ENCODE measurements around the gene PNMA8A. TPM values are rescaled to one million over a fixed set of nuclear protein-coding genes. Genes with fewer than 3 reads are reported as not detected.

PNMA8A gene
- total and polyA plus RNA-seq, 10 of the 15 experiments (the other 5 are each of a cell fraction or from before 2014, with no cell fraction given) = 0.02 to 0.28 (median 0.16) TPM

- Histone ChIP-seq H2AFZ (ENCODE audit: control insufficient read depth, low read depth, low read length) (no peak overlapping the region), H4K20me1 (ENCODE audit: control insufficient read depth, insufficient read depth) (no peaks in the 10 kb centered on the region), H3K36me3 (ENCODE audit: control insufficient read depth in 2 of 2, insufficient read depth in 2 of 2, low read length in 1 of 2) (no peaks in the 10 kb centered on the region), H3K27me3 (replicated peaks in 1 of 2; ENCODE audit: control insufficient read depth in 2 of 2, insufficient read depth in 2 of 2, low read length in 1 of 2) (peaks cover 3 to 16% of the 10 kb centered on the region in 2 experiments), H3K4me3 (no peak overlapping the region), H3K79me2 (ENCODE audit: control insufficient read depth, insufficient read depth, low read length) (no peaks in the 10 kb centered on the region), H3K4me1 (ENCODE audit: control insufficient read depth, insufficient read depth, low read length) (peaks cover 19% of the 10 kb centered on the region), H3K4me2 (ENCODE audit: control insufficient read depth, insufficient read depth) (no peak overlapping the region), H3K27ac (ENCODE audit: control insufficient read depth, insufficient read depth) (no peak overlapping the region), H3K9ac (ENCODE audit: control insufficient read depth, insufficient read depth, low read length) (no peak overlapping the region), H3K9me3 (replicated peaks; ENCODE audit: control insufficient read depth, insufficient read depth, low read length) (no peaks in the 10 kb centered on the region)
- RAD21 ChIA-PET (ENCODE audit: unreplicated experiment) = no interaction called here
- 78% methylated on average over 9 of the region's 10 CpGs for WGBS (ENCODE audit: insufficient coverage, insufficient replicate concordance, low lambda C conversion rate, missing lambda C conversion rate)
- BruUV-seq (replicated peaks) = no TSS peak
- DNase-seq (ENCODE audit: low read depth, low spot score) = no peak
- POLR2A ChIA-PET = no interaction called here
- TF ChIP-seq MYB (IDR thresholded peaks at IDR 0.05; ENCODE audit: borderline replicate concordance, low read depth, low read length) = no peak
- no peak for TF ChIP-seq MEF2B (IDR thresholded peaks at IDR 0.05; ENCODE audit: partially characterized antibody, poor library complexity, severe bottlenecking)
- TF ChIP-seq SIX5 (IDR thresholded peaks at IDR 0.05; ENCODE audit: low read depth, low read length, severe bottlenecking) = no peak
- no peak for TF ChIP-seq RCOR1 (conservative IDR thresholded peaks at IDR 0.05; ENCODE audit: low read depth, low read length)
- TF ChIP-seq ATF7 (IDR thresholded peaks at IDR 0.05; ENCODE audit: low read depth) = no peak
- no peak for TF ChIP-seq PBX3 (IDR thresholded peaks at IDR 0.05; ENCODE audit: insufficient replicate concordance, low read depth, low read length)
- TF ChIP-seq MLLT1 (IDR thresholded peaks at IDR 0.05) = no peak
- no peak for TF ChIP-seq SUZ12 (IDR thresholded peaks at IDR 0.05; ENCODE audit: unreplicated experiment)
- TF ChIP-seq PKNOX1 (IDR thresholded peaks at IDR 0.05) = no peak
- ATAC-seq = no peak
- CTCF ChIA-PET = no interaction called here
- intact Hi-C loops (cut with micrococcal nuclease; ENCODE audit: unreplicated experiment) = no loop called here
- FAIRE-seq = no peak
- in situ Hi-C loops (cut with MboI) = no loop called here
- SMC1A ChIA-PET (ENCODE audit: uncharacterized antibody, unreplicated experiment) = no interaction called here
Measured at GRCh38 chr19:46470376-46470775, 987 bp downstream of the PNMA8A start.

All from GM12878 (cell line).